Fibroblast of peridontal ligament (primary cell): ENCODE data around the gene SUFU.
"Not testable (repeated sequence)": the region's sequence is repeated elsewhere in the genome, so short reads cannot be mapped to it uniquely, and the experiment has no call there.

Source experiments
- DNase-seq: peaks from one replicate; pipeline ENCODE4 v3.0.0-alpha.2; 2010; ENCODE audit errors: extremely low read depth

Gene SUFU

GRCh38 chr10:102650655-102651454 is 147.1 kb downstream of the SUFU start:
- DNase-seq: no peak

DNA sequence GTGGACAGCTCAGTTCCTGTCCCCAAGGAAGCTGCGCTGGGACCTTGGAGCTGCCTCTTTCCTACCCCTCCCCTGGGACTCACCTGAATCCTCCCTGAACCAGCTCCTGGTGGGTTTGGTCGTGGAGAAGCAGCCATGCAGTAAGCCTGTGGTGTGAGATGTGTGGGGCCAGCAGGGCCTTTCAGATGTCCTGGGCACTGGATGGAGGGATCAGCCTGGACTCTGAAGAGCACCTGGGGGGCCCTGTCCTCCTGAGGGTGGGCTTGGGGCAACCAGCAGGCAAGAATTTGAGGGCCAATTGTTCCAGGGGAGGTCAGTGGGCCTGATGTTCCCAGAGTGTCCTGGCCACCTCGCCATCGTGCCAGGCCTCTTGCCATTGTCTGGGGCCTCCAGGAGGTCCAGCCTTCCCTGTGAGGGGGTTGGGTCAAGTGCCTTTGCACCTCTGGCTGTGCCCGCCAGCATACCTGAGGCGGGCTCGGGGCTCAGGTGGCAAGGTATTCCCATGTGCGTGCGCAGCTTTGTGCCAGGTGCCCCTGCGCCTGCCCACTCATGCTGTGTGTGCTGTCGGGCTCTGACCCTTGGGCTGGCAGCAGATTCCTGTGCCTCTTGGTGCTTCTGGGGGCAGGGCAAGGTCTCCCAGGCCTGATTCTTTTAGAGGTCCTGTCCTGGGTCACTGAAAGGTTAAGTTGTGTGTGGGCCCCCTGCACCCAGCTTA is 147.8 kb downstream of the SUFU start:
- no peak for DNase-seq

- no peak for DNase-seq
These were observed 148.6 kb downstream of the SUFU start for GRCh38 chr10:102652170-102652916.

DNA sequence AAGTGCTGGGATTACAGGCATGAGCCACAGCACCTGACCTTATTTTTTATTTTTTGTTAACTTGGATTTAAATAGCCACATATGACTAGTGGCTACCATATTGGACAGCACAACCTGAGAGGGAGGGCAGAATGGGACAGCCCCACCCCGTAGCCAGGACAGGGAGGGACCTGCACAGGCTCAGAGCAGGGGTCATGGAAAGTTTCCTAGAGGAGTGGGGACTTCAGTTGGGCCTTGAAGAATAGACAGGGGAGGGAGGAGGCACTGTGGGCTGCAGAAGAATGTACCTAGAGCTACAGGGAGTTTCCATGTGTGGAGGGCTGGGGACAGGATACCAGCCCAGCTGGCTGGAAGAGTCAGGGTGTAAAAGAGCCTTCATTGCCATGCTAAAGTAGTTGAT is 149.3 kb downstream of the SUFU start:
- no peak for DNase-seq

GRCh38 chr10:102654566-102654965 is 150.8 kb downstream of the SUFU start:
- no peak for DNase-seq

- DNase-seq: no peak
These were observed 151.2 kb downstream of the SUFU start for GRCh38 chr10:102654969-102655368.

DNA sequence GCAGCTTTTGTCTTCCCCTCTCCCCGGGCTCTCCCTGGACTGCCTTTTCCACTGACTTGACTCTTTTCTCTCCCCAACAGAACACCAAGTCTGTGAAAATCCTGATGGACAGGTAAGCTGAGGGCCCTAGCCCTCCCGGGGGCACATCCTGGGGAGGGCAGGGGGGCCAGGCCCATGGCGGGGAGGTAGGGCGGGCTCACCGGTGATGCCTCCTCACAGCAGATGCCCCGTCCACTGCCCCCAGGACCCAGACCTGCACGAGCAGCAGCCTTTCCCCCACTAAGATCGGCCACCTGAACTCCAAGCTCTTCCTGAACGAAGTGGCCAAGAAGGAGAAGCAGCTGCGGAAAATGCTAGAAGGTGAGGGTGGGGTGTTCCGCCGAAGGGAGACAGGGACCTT is 152.3 kb downstream of the SUFU start:
- no peak for DNase-seq

- DNase-seq: no peak
These were observed 153.1 kb downstream of the SUFU start for GRCh38 chr10:102656791-102657371.

DNA sequence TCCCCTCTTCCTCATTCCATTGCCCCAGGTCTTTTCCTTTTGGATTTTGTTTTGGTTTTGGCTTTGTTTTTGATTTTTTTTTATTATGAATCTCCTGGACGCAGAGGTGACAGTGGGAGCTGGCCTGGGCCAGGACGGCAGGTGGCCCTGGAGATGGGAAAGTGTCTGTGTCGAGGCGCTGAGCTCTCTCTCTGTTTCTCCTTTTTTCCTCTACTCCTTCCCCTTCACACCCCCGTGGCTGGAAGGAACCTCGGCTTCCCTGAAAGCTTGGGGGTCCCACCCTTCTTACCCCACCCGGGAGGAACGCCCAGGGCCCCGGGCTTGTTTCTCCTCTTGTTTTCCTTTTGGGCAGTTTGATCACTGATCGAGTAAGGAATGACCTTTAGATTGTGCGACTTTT is 153.7 kb downstream of the SUFU start:
- DNase-seq: no peak

- no peak for DNase-seq
These were observed 154.4 kb downstream of the SUFU start for GRCh38 chr10:102657984-102658724.

DNA sequence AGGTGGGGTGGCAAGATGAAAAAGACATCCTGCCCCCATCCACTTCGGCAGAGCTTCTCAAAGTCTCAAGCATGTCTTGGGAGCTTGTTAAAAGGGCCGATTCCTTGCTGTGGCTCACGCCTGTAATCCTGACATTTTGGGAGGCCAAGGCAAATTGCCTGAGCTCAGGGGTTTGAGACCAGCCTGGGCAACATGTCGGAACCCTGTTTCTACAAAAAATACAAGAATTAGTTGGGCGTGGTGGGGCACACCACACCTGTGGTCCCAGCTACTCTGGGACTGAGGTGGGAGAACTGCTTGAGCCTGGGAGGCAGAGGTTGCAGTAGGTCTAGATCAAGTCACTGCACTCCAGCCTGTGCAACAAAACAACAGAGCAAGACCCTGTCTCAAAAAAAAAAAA is 155.0 kb downstream of the SUFU start:
- no peak for DNase-seq

GRCh38 chr10:102660888-102661657 is 157.3 kb downstream of the SUFU start:
- DNase-seq: no peak

- DNase-seq: no peak
These were observed 157.9 kb downstream of the SUFU start for GRCh38 chr10:102661658-102662028.

GRCh38 chr10:102665904-102666509 is 162.2 kb downstream of the SUFU start:
- DNase-seq: no peak

- not testable (repeated sequence) for DNase-seq
These were observed 163.6 kb downstream of the SUFU start for GRCh38 chr10:102667411-102667810.

GRCh38 chr10:102668326-102669107 is 164.7 kb downstream of the SUFU start:
- no peak for DNase-seq

GRCh38 chr10:102669206-102670064 is 165.7 kb downstream of the SUFU start:
- DNase-seq: no peak

DNA sequence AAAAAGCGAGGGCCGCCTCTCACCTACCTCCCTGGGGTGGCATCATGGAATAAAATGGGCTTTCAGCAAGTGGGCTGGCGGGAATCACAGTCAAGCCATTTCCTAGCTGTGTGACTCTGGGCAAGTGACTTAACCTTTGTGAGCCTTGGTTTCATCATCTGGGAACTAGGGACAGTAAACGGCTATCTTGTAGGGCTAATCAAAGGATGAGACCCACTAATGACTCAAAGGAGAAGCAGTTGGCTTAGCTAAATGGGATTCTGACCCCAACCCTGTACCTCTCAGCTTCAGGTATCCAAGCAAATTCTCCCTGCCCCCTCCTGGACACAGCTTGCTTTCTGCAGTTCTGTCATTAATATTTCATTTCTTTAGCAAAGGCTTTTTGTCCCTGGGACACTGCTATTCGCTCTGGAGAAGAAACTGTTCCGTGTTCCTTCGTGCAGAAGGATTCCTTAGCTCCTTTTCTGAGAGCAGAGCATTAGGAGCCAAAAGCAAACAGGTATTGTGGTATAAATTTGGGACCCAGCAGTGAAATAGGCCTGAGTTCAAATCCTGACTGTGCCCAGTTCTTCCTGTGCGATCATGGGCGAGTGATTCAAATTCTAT is 166.4 kb downstream of the SUFU start:
- DNase-seq: no peak
